Measurements from ENCODE around the gene SDE2.

SDE2 gene

GRCh38 chr1:225999227-225999911 is at the start of gene SDE2:
Gene SDE2 (minus strand): TSS chr1:225999343. CDS start chr1:225999312, 31 bp downstream.
- no peak for FAIRE-seq

GRCh38 chr1:226048886-226049285 is 49.7 kb upstream of the SDE2 start:
- FAIRE-seq (no peak), DNase-seq (ENCODE audit: low spot score) (no peak)

More at GRCh38 chr1:225999227-225999911, at the start of gene SDE2:
- peak; percentile 99 for DNase-seq (ENCODE audit: low spot score)

GRCh38 chr1:226047495-226047894 is 48.4 kb upstream of the SDE2 start:
- no peak for FAIRE-seq
- DNase-seq (ENCODE audit: low spot score), result no peak

- DNase-seq (ENCODE audit: low spot score), result no peak
- FAIRE-seq, result no peak
Observed at GRCh38 chr1:226046240-226046639, 47.1 kb upstream of the SDE2 start.

- DNase-seq (ENCODE audit: low spot score) (no peak), FAIRE-seq (no peak)
Observed at GRCh38 chr1:226044514-226045101, 45.5 kb upstream of the SDE2 start.

- FAIRE-seq, result no peak
Observed at GRCh38 chr1:226041419-226041818, 42.3 kb upstream of the SDE2 start.

GRCh38 chr1:226038661-226039060 is 39.5 kb upstream of the SDE2 start:
- FAIRE-seq (no peak), DNase-seq (ENCODE audit: low spot score) (no peak)

More at GRCh38 chr1:226041419-226041818, 42.3 kb upstream of the SDE2 start:
- DNase-seq (ENCODE audit: low spot score), result no peak

GRCh38 chr1:226035915-226036314 is 36.8 kb upstream of the SDE2 start:
- DNase-seq (ENCODE audit: low spot score), result no peak
- FAIRE-seq, result no peak

GRCh38 chr1:226034482-226034881 is 35.3 kb upstream of the SDE2 start:
- no peak for FAIRE-seq
- no peak for DNase-seq (ENCODE audit: low spot score)

GRCh38 chr1:226033991-226034390 is 34.8 kb upstream of the SDE2 start:
- DNase-seq (ENCODE audit: low spot score) (no peak), FAIRE-seq (no peak)

GRCh38 chr1:226033582-226033981 is 34.4 kb upstream of the SDE2 start:
- no peak for FAIRE-seq
- DNase-seq (ENCODE audit: low spot score), result no peak

GRCh38 chr1:226029568-226030225 is 30.6 kb upstream of the SDE2 start:
- FAIRE-seq, result no peak
- no peak for DNase-seq (ENCODE audit: low spot score)

GRCh38 chr1:226029093-226029496 is 30.0 kb upstream of the SDE2 start:
- DNase-seq (ENCODE audit: low spot score) (no peak), FAIRE-seq (no peak)

GRCh38 chr1:226027538-226028217 is 28.5 kb upstream of the SDE2 start:
- FAIRE-seq (no peak), DNase-seq (ENCODE audit: low spot score) (no peak)

GRCh38 chr1:226026833-226027232 is 27.7 kb upstream of the SDE2 start:
- FAIRE-seq (no peak), DNase-seq (ENCODE audit: low spot score) (no peak)

- no peak for FAIRE-seq
Observed at GRCh38 chr1:226023735-226024134, 24.6 kb upstream of the SDE2 start.

GRCh38 chr1:226021801-226022200 is 22.7 kb upstream of the SDE2 start:
- no peak for DNase-seq (ENCODE audit: low spot score)
- no peak for FAIRE-seq

More at GRCh38 chr1:226023735-226024134, 24.6 kb upstream of the SDE2 start:
- no peak for DNase-seq (ENCODE audit: low spot score)

GRCh38 chr1:226021401-226021800 is 22.3 kb upstream of the SDE2 start:
- DNase-seq (ENCODE audit: low spot score) (no peak), FAIRE-seq (no peak)

GRCh38 chr1:226019572-226019971 is 20.4 kb upstream of the SDE2 start:
- FAIRE-seq (no peak), DNase-seq (ENCODE audit: low spot score) (no peak)

- no peak for DNase-seq (ENCODE audit: low spot score)
- no peak for FAIRE-seq
Observed at GRCh38 chr1:226017070-226017469, 17.9 kb upstream of the SDE2 start.

GRCh38 chr1:226009650-226010044 is 10.5 kb upstream of the SDE2 start:
- no peak for FAIRE-seq
- DNase-seq (ENCODE audit: low spot score), result no peak
